Loucy (cell line): Measurements from ENCODE around the gene SSBP4.

Experiments
- CTCF ChIP-seq: fragments of 200-600 bp; sonication (generic); conservative IDR thresholded peaks from 2 replicates; pipeline ENCODE4 v1.5.1; 2014; ENCODE audit warnings: mild to moderate bottlenecking, antibody characterized with exemption, low read length
- EZH2phosphoT487 ChIP-seq: fragments of 200-600 bp; IDR thresholded peaks from 2 replicates; pipeline ENCODE4 v1.6.1; 2018; ENCODE audit warnings: antibody characterized with exemption, mild to moderate bottlenecking, moderate library complexity, borderline replicate concordance

GRCh38 chr19:18473706-18474087, 54.5 kb downstream of the SSBP4 start:
- TF ChIP-seq CTCF = no peak
- TF ChIP-seq EZH2phosphoT487 = no peak
